Esophagus muscularis mucosa (tissue), 4 donors: ENCODE results near the gene UXT.

Source experiments
- CTCF ChIP-seq, 3 experiments: fragments of 200-600 bp in 2 of 3; fragments of 450-650 bp in 1 of 3; sonication (generic) in 2 of 3; IDR thresholded peaks; one replicate each; pipeline ENCODE4 v1.5.1; 2017 to 2019; ENCODE audit warnings: antibody characterized with exemption in 3 of 3, mild to moderate bottlenecking in 2 of 3, moderate library complexity in 1 of 3
- EP300 ChIP-seq: sonication (generic); formaldehyde crosslinking; IDR thresholded peaks from one replicate; pipeline ENCODE4 v1.6.1; 2017; ENCODE audit warnings: antibody characterized with exemption
- POLR2A ChIP-seq: fragments of 450-650 bp; IDR thresholded peaks from one replicate; pipeline ENCODE4 v1.6.1; 2017; ENCODE audit warnings: antibody characterized with exemption, moderate library complexity, mild to moderate bottlenecking, low read depth
- POLR2AphosphoS5 ChIP-seq, 2 donors: sonication (generic); formaldehyde crosslinking; IDR thresholded peaks; one replicate each; pipeline ENCODE4 v1.6.1; 2017; ENCODE audit warnings: antibody characterized with exemption in 2 of 2

- TF ChIP-seq CTCF (IDR thresholded peaks at IDR 0.05) (no peak), POLR2AphosphoS5 (IDR thresholded peaks at IDR 0.05) (peak; percentile 74 to 95), POLR2A (peak; percentile 48), EP300 (no peak)
Observed at GRCh38 chrX:47658684-47659420, at the start of gene UXT.
